GM19324 (cell line): ENCODE data around the gene PITPNC1.

ENCODE experiments used
- ATAC-seq: cut with Tn5 transposase; IDR thresholded peaks from one replicate; pipeline ENCODE4 v1.9.1; 2021; ENCODE audit warnings: mild to moderate bottlenecking, moderate library complexity; ENCODE audit not compliant: unreplicated experiment, low FRiP score

The PITPNC1 gene

GRCh38 chr17:67662712-67663111 is 285.6 kb downstream of the PITPNC1 start:
- ATAC-seq, result no peak

- no peak for ATAC-seq
These were observed 286.4 kb downstream of the PITPNC1 start for GRCh38 chr17:67663457-67663856.

- no peak for ATAC-seq
These were observed 288.9 kb downstream of the PITPNC1 start for GRCh38 chr17:67666028-67666427.

- ATAC-seq, result no peak
These were observed 289.6 kb downstream of the PITPNC1 start for GRCh38 chr17:67666710-67667109.

GRCh38 chr17:67671493-67671892 is 294.4 kb downstream of the PITPNC1 start:
- no peak for ATAC-seq

GRCh38 chr17:67672592-67673335 is 295.7 kb downstream of the PITPNC1 start:
- ATAC-seq, result no peak

GRCh38 chr17:67675481-67675880 is 298.4 kb downstream of the PITPNC1 start:
- ATAC-seq, result no peak

DNA sequence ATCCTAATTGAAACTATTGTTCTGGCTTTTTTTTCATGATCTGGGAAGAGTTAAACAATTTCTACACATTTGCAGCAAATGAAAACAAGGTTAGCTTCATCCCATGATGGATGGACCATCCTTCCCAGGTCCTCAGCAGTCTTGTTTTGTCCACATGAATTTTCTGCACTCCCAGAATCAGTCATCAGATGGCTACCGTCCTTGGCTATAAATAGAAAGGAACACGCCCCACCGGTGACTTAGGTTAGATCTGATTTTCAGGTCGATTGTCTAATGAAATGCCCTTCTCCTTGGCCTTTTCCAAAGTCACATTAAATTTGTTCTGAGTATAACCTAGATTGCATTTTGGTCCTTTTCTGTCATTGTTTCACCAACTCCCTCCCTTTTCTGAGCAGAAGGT is 299.2 kb downstream of the PITPNC1 start:
- ATAC-seq, result no peak

DNA sequence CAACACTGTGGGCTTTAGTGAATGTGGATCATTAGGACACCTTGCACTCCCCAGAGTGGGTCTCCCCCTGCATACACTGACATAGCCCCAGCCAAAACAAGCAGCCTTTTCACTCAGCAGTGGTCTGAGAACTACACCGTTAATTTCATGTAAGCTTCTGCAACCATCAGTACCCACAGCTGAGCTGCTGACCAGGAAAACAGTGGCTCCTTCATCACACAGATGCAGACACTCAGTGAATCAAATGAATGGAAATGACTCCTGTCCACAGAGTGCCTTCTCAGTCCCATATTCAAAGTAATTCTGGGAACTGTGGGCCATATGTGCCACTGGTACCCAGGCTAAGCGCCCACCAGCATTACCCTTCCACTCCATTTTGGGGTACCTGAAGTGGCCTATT is 301.3 kb downstream of the PITPNC1 start:
- ATAC-seq, result no peak

GRCh38 chr17:67679225-67679624 is 302.1 kb downstream of the PITPNC1 start:
- ATAC-seq, result no peak

GRCh38 chr17:67679721-67680120 is 302.6 kb downstream of the PITPNC1 start:
- ATAC-seq, result no peak

- ATAC-seq, result no peak
These were observed 303.6 kb downstream of the PITPNC1 start for GRCh38 chr17:67680445-67681224.

DNA sequence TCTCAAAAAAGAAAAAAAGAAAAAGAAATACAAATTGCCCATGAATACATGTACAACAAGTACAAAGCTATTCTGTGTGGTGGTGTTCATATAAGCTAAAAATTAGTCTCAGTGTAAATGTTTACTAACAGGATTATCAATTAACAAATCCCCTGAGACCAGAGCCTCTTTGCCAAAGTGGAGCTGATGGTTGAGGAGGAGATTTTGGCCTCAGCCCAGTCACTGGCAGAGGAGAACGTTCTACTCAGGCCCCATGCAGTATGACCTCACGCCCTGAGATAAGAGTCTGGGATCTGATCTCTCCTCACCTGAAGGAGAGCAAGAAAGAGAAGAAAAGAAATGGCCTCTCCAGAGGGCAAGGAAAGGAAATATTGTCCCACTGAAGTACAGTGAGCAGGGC is 305.1 kb downstream of the PITPNC1 start:
- no peak for ATAC-seq

GRCh38 chr17:67685351-67685750 is 308.3 kb downstream of the PITPNC1 start:
- no peak for ATAC-seq

DNA sequence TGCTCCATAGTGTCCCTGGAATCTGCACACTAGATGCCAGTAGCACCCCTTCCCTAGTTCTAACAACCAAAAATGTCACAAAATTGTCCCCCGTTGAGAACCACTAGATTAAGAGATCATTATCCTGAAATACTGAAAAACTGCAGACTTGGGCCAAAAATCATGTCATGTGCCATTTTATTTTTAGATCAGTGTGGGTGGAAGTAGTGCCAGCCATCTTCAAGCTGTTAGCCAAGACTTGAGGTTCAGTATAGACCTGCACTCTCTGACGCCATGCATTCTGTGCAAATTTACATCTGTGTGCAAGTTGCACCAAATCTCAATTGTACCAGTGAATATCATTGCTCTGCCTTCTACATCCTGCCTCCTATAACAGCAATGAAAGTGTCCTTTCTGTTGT is 309.2 kb downstream of the PITPNC1 start:
- ATAC-seq, result no peak

DNA sequence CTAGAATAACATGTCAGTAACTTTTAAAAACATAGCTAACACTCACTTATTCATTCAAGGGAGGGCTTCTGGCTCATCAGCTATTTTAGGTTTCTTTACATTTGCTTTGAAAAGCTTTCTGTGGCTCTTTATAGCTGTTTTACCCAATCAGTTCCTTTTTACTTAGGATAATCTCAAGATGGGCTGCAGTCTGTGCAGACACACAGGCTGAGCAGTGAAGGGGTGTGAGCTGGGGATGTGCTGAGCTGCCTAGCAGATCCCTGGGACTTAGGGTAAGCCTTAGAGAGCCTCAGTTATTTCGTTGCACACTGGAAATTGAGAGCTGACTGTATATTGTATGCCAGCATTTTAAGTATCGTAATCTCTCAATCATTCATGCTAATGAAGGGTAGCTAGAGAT is 310.4 kb downstream of the PITPNC1 start:
- ATAC-seq, result no peak

GRCh38 chr17:67689534-67690177 is 312.6 kb downstream of the PITPNC1 start:
- no peak for ATAC-seq

- ATAC-seq, result no peak
These were observed 316.7 kb downstream of the PITPNC1 start for GRCh38 chr17:67693811-67694210.

DNA sequence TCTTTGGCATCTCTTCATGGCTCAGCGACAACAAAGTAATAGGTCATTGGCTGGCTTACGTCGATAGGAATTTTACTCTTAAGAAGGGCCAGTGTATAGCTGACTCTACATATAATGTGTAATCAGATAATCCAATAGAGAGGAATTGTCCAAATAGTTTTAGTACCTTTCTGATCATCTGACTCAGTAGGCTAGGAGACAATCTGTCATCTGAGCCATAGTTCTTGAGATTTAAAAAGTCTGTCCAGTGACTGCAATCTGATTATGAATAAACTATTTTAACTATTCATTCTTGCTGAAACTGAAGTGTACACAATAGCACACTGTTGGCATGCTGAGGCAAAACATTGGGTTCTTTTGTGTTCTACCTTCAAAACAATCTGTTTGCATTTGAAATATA is 319.3 kb downstream of the PITPNC1 start:
- no peak for ATAC-seq

DNA sequence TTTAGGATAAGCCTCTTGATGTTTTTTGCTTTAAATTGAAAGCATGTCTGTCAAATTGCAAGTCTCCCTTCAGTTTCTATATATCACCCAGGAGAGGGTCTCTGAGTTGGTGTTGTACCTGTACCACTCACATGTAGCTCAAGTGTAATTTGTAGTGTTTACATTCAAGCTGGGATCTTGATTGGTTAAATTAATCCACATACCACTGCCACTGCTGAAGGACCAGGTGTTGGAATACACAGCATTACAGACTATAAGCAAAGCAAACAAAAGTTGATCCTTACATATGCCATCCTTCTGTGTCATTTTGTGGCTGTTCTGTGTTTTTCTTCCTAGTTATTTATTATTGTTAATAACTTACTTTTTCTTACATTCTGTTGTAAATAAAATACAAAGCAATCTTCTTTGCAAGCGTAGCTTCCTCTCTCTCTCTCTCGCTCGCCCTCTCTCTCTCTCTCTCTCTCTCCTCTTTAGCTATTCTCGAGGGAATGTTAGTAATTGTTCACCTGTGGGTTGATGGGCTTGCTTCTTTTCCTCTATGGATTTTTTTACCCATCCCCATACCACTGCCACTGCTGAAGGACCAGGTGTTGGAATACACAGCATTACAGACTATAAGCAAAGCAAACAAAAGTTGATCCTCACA is 319.9 kb downstream of the PITPNC1 start:
- ATAC-seq, result no peak
